ENCODE results near the gene GPD2.

Gene GPD2

DNA sequence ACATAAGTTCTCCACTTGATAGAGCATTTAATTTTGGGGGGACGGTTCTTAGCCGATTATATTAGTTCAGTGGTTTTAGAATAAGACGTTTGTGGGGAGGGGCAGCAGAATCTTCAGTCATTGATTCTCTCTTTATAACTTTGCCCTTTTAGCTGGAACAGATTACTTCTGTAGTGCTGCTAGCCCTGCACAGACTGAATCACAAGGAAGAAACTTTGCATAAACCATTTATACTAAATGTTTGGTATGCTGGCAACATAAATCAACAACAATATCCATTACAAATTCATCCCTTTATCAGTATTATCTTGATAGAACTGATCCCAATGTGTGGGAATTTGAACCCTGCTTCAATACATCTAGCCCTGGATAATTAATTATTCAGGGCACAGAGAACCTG, 112.2 kb downstream of the GPD2 start:
- DNase-seq (ENCODE audit: low read depth) = no peak
- TF ChIP-seq, protein P1, sequence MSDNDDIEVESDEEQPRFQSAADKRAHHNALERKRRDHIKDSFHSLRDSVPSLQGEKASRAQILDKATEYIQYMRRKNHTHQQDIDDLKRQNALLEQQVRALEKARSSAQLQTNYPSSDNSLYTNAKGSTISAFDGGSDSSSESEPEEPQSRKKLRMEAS (IDR thresholded peaks at IDR 0.05; ENCODE audit: low read depth, low read length) = no peak
- TF ChIP-seq MYC (IDR thresholded peaks at IDR 0.05; ENCODE audit: low read depth, low read length) (no peak), POLR2A (IDR thresholded peaks at IDR 0.05; ENCODE audit: extremely low read depth, insufficient read length) (no peak)
- TF ChIP-seq, protein P2, sequence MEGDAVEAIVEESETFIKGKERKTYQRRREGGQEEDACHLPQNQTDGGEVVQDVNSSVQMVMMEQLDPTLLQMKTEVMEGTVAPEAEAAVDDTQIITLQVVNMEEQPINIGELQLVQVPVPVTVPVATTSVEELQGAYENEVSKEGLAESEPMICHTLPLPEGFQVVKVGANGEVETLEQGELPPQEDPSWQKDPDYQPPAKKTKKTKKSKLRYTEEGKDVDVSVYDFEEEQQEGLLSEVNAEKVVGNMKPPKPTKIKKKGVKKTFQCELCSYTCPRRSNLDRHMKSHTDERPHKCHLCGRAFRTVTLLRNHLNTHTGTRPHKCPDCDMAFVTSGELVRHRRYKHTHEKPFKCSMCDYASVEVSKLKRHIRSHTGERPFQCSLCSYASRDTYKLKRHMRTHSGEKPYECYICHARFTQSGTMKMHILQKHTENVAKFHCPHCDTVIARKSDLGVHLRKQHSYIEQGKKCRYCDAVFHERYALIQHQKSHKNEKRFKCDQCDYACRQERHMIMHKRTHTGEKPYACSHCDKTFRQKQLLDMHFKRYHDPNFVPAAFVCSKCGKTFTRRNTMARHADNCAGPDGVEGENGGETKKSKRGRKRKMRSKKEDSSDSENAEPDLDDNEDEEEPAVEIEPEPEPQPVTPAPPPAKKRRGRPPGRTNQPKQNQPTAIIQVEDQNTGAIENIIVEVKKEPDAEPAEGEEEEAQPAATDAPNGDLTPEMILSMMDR (IDR thresholded peaks at IDR 0.05; ENCODE audit: low read depth, low read length) = no peak

DNA sequence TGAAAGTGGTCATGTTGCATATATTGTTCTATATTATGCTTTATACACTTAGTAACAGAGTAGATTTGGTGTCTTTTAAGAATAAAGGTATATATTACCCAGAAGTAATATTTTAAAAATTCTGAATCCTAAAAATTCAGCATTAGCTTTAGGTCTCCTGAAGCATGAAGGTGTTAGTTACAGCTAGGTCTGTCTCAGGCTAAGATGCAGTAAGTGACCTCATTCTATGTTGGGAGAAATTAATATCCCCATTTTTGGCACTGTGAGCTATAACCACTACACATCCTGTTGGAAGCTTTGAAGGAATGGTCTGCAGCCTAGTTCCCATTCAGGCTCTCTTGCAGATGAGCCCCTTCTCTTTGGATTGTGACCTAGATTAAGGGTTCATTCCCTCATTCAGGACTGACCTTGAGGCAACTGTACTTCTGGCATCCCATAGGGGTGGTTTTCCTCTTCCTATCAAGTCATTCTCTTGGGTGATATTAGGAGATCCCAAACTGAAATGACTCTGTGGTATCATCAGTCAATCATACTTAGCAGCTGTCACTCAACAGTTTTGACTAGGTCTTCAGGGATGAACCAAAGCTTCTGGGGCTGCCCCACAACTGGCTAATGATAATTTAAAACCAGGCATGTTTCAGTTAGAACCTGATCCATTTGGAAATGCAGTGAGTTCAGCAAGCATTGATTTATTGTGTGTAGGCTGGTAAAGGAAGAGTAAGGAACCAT, 117.7 kb downstream of the GPD2 start:
- TF ChIP-seq, protein P2 (IDR thresholded peaks at IDR 0.05; ENCODE audit: low read depth, low read length) = no peak
- TF ChIP-seq MYC (IDR thresholded peaks at IDR 0.05; ENCODE audit: low read depth, low read length) = no peak
- TF ChIP-seq, protein P1 (IDR thresholded peaks at IDR 0.05; ENCODE audit: low read depth, low read length) = no peak
- no peak for TF ChIP-seq POLR2A (IDR thresholded peaks at IDR 0.05; ENCODE audit: extremely low read depth, insufficient read length)
- H3K4me3 ChIP-seq (ENCODE audit: low read depth, low read length) = no peak overlapping the region
- DNase-seq (ENCODE audit: low read depth) = no peak

More for the DNA sequence above, 112.2 kb downstream of the GPD2 start:
- no peak overlapping the region for H3K4me3 ChIP-seq (ENCODE audit: low read depth, low read length)

DNA sequence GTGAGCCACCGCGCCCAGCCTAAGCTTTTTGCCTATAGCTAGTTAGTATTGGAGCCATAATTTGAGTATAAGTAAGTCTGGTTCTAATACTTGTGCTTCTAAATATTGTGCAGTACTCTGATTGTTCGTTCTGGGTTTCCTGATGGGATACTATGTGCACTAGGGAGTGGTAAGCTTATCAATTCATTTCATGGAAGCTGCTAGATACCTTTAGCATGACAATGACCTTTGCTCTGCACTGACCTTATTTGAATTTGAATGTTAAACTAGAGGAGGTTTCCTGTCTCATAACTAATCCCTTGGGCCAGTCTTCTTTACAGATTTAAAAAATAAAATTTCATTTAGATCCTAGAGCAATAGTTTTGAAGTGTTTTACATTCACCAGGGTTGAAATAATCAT, 125.1 kb downstream of the GPD2 start:
- no peak overlapping the region for H3K4me3 ChIP-seq (ENCODE audit: low read depth, low read length)
- no peak for DNase-seq (ENCODE audit: low read depth)
- TF ChIP-seq, protein P2 (IDR thresholded peaks at IDR 0.05; ENCODE audit: low read depth, low read length) = no peak

DNA sequence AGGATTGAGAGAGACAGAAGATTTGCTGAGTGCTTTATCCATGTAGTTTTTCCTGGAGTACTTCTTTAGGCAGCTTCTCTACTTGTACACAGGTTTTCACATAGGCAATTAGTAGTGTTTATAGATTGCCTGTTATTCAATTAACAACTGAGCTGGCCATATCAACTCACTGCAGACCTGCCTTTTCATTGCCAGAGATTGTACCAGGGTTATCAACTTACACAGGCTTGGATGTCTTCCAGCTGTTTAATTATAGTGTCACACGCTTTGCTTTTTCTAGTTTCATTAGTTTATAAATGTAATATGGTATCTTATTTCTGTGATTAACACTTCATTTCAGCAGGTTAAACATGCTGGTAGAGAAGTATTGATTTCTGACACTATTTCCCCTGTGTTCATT, 125.9 kb downstream of the GPD2 start:
- DNase-seq (ENCODE audit: low read depth) = no peak
- H3K4me3 ChIP-seq (ENCODE audit: low read depth, low read length) = no peak overlapping the region
- no peak for TF ChIP-seq POLR2A (IDR thresholded peaks at IDR 0.05; ENCODE audit: extremely low read depth, insufficient read length)

DNA sequence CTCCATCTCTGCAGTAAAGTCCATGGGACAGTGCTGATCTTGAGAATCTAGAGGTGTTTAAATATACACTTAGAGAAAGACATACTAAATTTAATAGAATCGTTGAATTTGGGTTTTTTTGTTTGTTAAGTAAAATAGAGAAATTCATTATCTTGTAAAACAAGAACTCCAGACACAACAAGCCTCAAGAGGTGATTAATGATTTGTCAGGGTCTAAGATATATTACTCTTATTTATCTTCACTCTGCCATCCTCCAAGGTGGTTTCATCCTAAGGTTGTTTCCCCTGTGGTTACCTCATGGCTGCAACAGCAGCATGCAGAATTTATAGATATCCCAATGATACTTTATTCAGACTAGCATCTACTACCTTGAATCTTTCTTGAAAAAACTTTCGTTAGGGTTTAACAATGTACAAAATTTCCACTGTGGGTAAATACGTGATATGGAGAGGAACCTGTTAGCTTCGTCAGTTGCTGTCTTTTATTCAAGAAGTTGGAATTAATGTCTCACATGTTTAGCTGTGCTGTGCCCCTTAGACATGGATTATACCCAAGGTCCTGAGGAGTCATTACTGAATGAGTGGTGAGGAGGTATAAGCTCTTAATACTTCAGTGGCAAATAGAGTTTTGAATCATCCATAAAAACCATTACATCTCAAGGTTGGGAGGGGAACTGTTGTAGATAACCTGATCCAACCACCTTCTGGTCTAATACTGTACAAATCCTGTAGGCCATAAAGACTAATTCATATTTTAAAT, 128.0 kb downstream of the GPD2 start:
- TF ChIP-seq MYC (IDR thresholded peaks at IDR 0.05; ENCODE audit: low read depth, low read length) (no peak), POLR2A (IDR thresholded peaks at IDR 0.05; ENCODE audit: extremely low read depth, insufficient read length) (no peak)
- TF ChIP-seq, protein P1 (IDR thresholded peaks at IDR 0.05; ENCODE audit: low read depth, low read length) = no peak
- TF ChIP-seq, protein P2 (IDR thresholded peaks at IDR 0.05; ENCODE audit: low read depth, low read length) = no peak
- DNase-seq (ENCODE audit: low read depth) = no peak

DNA sequence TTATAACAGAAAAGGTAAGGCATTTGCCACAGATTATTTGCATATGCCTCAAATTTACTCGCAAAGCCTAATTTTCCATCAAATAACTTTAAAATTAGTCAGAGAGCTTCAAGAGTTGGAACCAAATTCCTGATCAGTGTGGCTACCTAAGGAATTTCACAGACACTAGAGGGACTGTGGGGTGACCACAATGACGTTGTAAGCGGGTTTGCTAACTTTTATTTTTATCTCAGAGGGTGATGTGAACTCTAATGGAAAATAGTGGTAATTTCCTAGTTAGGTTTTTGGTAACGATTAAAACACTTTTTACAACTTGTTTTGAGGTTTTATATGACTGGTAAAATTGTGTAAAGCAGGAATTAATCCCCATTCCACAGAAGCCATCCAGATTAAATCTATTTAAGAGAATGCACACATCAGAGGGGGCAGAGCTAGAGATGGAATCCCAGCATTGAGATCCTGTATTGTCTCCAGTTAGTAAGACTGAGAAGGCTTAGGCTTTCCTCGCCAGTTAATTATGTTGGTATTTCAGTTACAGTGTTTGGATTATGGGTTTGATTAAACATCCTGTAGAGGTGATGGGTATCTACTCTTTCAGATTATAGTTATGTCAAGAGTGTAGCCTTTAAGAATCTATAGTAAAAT, 129.0 kb downstream of the GPD2 start:
- no peak overlapping the region for H3K4me3 ChIP-seq (ENCODE audit: low read depth, low read length)
- DNase-seq (ENCODE audit: low read depth) = no peak
- TF ChIP-seq, protein P1 (IDR thresholded peaks at IDR 0.05; ENCODE audit: low read depth, low read length) = no peak
- TF ChIP-seq, protein P2 (IDR thresholded peaks at IDR 0.05; ENCODE audit: low read depth, low read length) = no peak
- no peak for TF ChIP-seq MYC (IDR thresholded peaks at IDR 0.05; ENCODE audit: low read depth, low read length)
- no peak for TF ChIP-seq POLR2A (IDR thresholded peaks at IDR 0.05; ENCODE audit: extremely low read depth, insufficient read length)

More for the DNA sequence above, 128.0 kb downstream of the GPD2 start:
- no peak overlapping the region for H3K4me3 ChIP-seq (ENCODE audit: low read depth, low read length)
